K562 (cell line): ENCODE data around the gene KIF6. TPM values are rescaled to one million over a fixed set of nuclear protein-coding genes. Genes with fewer than 3 reads are reported as not detected.

ENCODE experiments used
- ATAC-seq: fragments of 200-7000 bp; cut with Tn5 transposase; 3 replicates; pipeline ENCODE4 v1.9.1; 2020; ENCODE audit warnings: moderate library complexity
- BruUV-seq: library from RNA; stranded (reverse); fragments of 400-500 nt; replicated peaks from 2 replicates; lab custom pipeline; 2021; lab: Mats Ljungman, UMichigan
- CTCF ChIA-PET: fragments of 300-600 bp; formaldehyde crosslinking; extraction: SDS; loops from one replicate; lab custom pipeline; 2021; ENCODE audit warnings: low intra/inter-chr PET ratio; lab: Yijun Ruan, JAX
- POLR2A ChIA-PET: fragments of 300-600, 350-650 bp; sonication (Branson Sonifier 250); formaldehyde crosslinking; extraction: SDS; loops from one replicate; lab custom pipeline; 2021; ENCODE audit warnings: antibody characterized with exemption, inconsistent platforms; lab: Yijun Ruan, JAX
- DNase-seq, 4 experiments: peaks; one replicate each; pipeline versions ENCODE4 v3.0.0 to v3.0.0-alpha.2; 2011 to 2018; ENCODE audit warnings: low spot score in 3 of 4, mixed read lengths in 3 of 4; ENCODE audit errors: extremely low read depth in 1 of 4
- FAIRE-seq: peaks from 2 replicates; lab custom pipeline; 2011; peaks lifted over from hg19 to GRCh38; lab: Jason Lieb, UNC
- H2AFZ ChIP-seq: 2 replicates; pipeline ENCODE4 v1.6.0; 2011; ENCODE audit warnings: low read depth, low read length, control low read depth, inconsistent platforms
- H3K27ac ChIP-seq: fragments of 200-600 bp; 3 replicates; pipeline ENCODE4 v1.8.0; 2011; ENCODE audit warnings: low read depth, mild to moderate bottlenecking, control low read depth, inconsistent platforms, low read length, moderate library complexity, mixed read lengths; ENCODE audit errors: extremely low read depth
- H3K27me3 ChIP-seq, 2 experiments: fragments of 300-600 bp in 1 of 2; 2 replicates in 1 of 2; 3 replicates in 1 of 2; pipeline versions ENCODE4 v1.6.0 to v1.8.0; 2011; ENCODE audit warnings: inconsistent platforms in 2 of 2, low read length in 2 of 2, mild to moderate bottlenecking in 1 of 2, mixed read lengths in 1 of 2, moderate library complexity in 1 of 2; ENCODE audit not compliant: control insufficient read depth in 2 of 2, insufficient read depth in 2 of 2
- H3K36me3 ChIP-seq: fragments of 300-600 bp; 3 replicates; pipeline ENCODE4 v1.8.0; 2011; ENCODE audit warnings: mild to moderate bottlenecking, low read length, inconsistent platforms; ENCODE audit not compliant: control insufficient read depth, insufficient read depth
- H3K4me1 ChIP-seq, 2 experiments: fragments of 200-600 bp in 1 of 2; replicated peaks in 1 of 2; 2 replicates in 1 of 2; 3 replicates in 1 of 2; pipeline versions ENCODE4 v1.5.1 to v1.8.0; 2011; ENCODE audit warnings: inconsistent platforms in 2 of 2, low read length in 2 of 2, mild to moderate bottlenecking in 1 of 2, mixed read lengths in 1 of 2, moderate library complexity in 1 of 2; ENCODE audit not compliant: control insufficient read depth in 2 of 2, insufficient read depth in 2 of 2
- H3K4me2 ChIP-seq: 2 replicates; pipeline ENCODE4 v1.6.1; 2011; ENCODE audit warnings: low read length, control low read depth, inconsistent platforms, mixed read lengths; ENCODE audit not compliant: insufficient read depth
- H3K4me3 ChIP-seq: fragments of 200-600 bp; sonication (generic), shearing (Covaris generic); 2 replicates; pipeline ENCODE4 v1.5.1; 2016; ENCODE audit warnings: control low read depth, inconsistent platforms
- H3K79me2 ChIP-seq: fragments of 200-600 bp; 3 replicates; pipeline ENCODE4 v1.8.0; 2011; ENCODE audit warnings: low read length, inconsistent platforms; ENCODE audit not compliant: control insufficient read depth, insufficient read depth
- H3K9ac ChIP-seq, 2 experiments: 2 replicates each; pipeline versions ENCODE4 v1.6.0 to v1.6.1; 2011; ENCODE audit warnings: low read depth in 2 of 2, low read length in 2 of 2, control low read depth in 1 of 2, inconsistent platforms in 1 of 2, mild to moderate bottlenecking in 1 of 2, mixed read lengths in 1 of 2; ENCODE audit not compliant: insufficient read depth in 1 of 2
- H3K9me1 ChIP-seq: one replicate; pipeline ENCODE4 v1.6.0; 2011; ENCODE audit warnings: inconsistent platforms, mild to moderate bottlenecking, low read length, moderate library complexity; ENCODE audit not compliant: control insufficient read depth, insufficient read depth
- H3K9me3 ChIP-seq: replicated peaks from 2 replicates; pipeline ENCODE4 v1.5.1; 2011; ENCODE audit warnings: low read depth, low read length, inconsistent platforms; ENCODE audit not compliant: control insufficient read depth, insufficient read depth
- H4K20me1 ChIP-seq: replicated peaks from 2 replicates; pipeline ENCODE4 v1.6.1; 2011; ENCODE audit warnings: low read length, inconsistent platforms, mixed read lengths; ENCODE audit not compliant: control insufficient read depth, insufficient read depth
- CHD4 ChIP-seq: fragments of 200-600 bp; sonication (generic); IDR thresholded peaks from 3 replicates; pipeline ENCODE4 v1.6.1; 2012; ENCODE audit warnings: low read depth, mild to moderate bottlenecking, mixed read lengths, low read length, inconsistent platforms; ENCODE audit not compliant: insufficient read depth, insufficient replicate concordance, poor library complexity, severe bottlenecking
- DNMT1 ChIP-seq: fragments of 450-650 bp; IDR thresholded peaks from 2 replicates; pipeline ENCODE4 v1.6.1; 2016; ENCODE audit warnings: antibody characterized with exemption, mild to moderate bottlenecking
- EWSR1 ChIP-seq: fragments of 450-650 bp; IDR thresholded peaks from 2 replicates; pipeline ENCODE4 v1.6.1; 2018; ENCODE audit warnings: borderline replicate concordance, mild to moderate bottlenecking, low read depth, moderate library complexity; ENCODE audit not compliant: partially characterized antibody
- HDAC8 ChIP-seq: fragments of 450-650 bp; IDR thresholded peaks from 2 replicates; pipeline ENCODE4 v1.6.1; 2016; ENCODE audit warnings: mild to moderate bottlenecking, missing genetic modification characterization, moderate library complexity, missing compliant biosample characterization
- JUN ChIP-seq, 2 experiments: sonication (generic) in 1 of 2; formaldehyde crosslinking in 1 of 2; IDR thresholded peaks; 2 replicates each; pipeline versions ENCODE4 v1.6.1 to v1.8.0; 2012 to 2022; ENCODE audit warnings: borderline replicate concordance in 2 of 2, mild to moderate bottlenecking in 2 of 2, improper control_type of control experiment in 1 of 2, low read depth in 1 of 2, low read length in 1 of 2, missing genetic modification reagents in 1 of 2
- KDM4B ChIP-seq, 2 experiments: fragments of 450-650 bp in 1 of 2; sonication (generic) in 1 of 2; IDR thresholded peaks; 2 replicates each; pipeline ENCODE4 v1.6.1; 2016 to 2017; ENCODE audit warnings: borderline replicate concordance in 2 of 2, antibody characterized with exemption in 1 of 2, low read depth in 1 of 2, mild to moderate bottlenecking in 1 of 2
- NCOA1 ChIP-seq: fragments of 450-650 bp; IDR thresholded peaks from 2 replicates; pipeline ENCODE4 v1.6.1; 2016; ENCODE audit warnings: low read depth
- RBM25 ChIP-seq: fragments of 200-400 bp; formaldehyde crosslinking; IDR thresholded peaks from 2 replicates; pipeline ENCODE4 v1.6.1; 2018; ENCODE audit warnings: low read length, low read depth, moderate library complexity; ENCODE audit not compliant: severe bottlenecking
- TAL1 ChIP-seq: fragments of 450-650 bp; IDR thresholded peaks from 2 replicates; pipeline ENCODE4 v1.6.1; 2016; ENCODE audit warnings: mild to moderate bottlenecking
- TCF7L2 ChIP-seq: fragments of 150-350 bp; IDR thresholded peaks from 2 replicates; pipeline ENCODE4 v1.6.1; 2016; ENCODE audit warnings: low read depth, mild to moderate bottlenecking, low read length, moderate library complexity
- TOE1 ChIP-seq, 2 experiments: fragments of 450-650 bp in 1 of 2; sonication (generic) in 1 of 2; formaldehyde crosslinking in 1 of 2; IDR thresholded peaks; 2 replicates each; pipeline versions ENCODE4 v1.7.1 to v1.8.0; 2016 to 2022; ENCODE audit warnings: borderline replicate concordance in 2 of 2, mild to moderate bottlenecking in 2 of 2, antibody characterized with exemption in 1 of 2, inconsistent platforms in 1 of 2, low read depth in 1 of 2, missing genetic modification reagents in 1 of 2, moderate library complexity in 1 of 2
- ZC3H11A ChIP-seq: IDR thresholded peaks from 2 replicates; pipeline ENCODE4 v1.6.1; 2012; ENCODE audit warnings: low read depth, low read length, improper control_type of control experiment
- ZFPM2 ChIP-seq: fragments of 250-450 bp; sonication (Bioruptor Pico); IDR thresholded peaks from 2 replicates; pipeline ENCODE4 v1.5.1; 2022; ENCODE audit warnings: mild to moderate bottlenecking
- ZNF121 ChIP-seq: sonication (generic); formaldehyde crosslinking; conservative IDR thresholded peaks from 2 replicates; pipeline ENCODE4 v1.8.0; 2022; ENCODE audit warnings: missing genetic modification reagents
- ZNF668 ChIP-seq: fragments of 250-450 bp; sonication (Bioruptor Pico); IDR thresholded peaks from 2 replicates; pipeline ENCODE4 v1.8.0; 2022; ENCODE audit warnings: mild to moderate bottlenecking, inconsistent platforms
- WGBS: fragments of 100-300 bp; shearing (Covaris generic); methylation state at CpG from one replicate; pipeline ENCODE4 v1.1.6; 2016; ENCODE audit warnings: low coverage, mixed read lengths; ENCODE audit not compliant: insufficient coverage; ENCODE audit errors: missing lambda C conversion rate; 5-methylcytosine and 5-hydroxymethylcytosine counted together
- in situ Hi-C: fragments of 300-500 bp; cut with MboI; formaldehyde crosslinking; loops from 4 replicates; pipeline ENCODE4 v1.15.0; 2018; ENCODE audit warnings: inconsistent platforms, mixed read lengths
- intact Hi-C: fragments of 100-400 bp; cut with micrococcal nuclease; formaldehyde crosslinking; loops from 2 replicates; pipeline ENCODE4 v1.14.2; 2022
- polyA plus RNA-seq, 8 experiments: library from polyadenylated mRNA; depleted of rRNA in 4 of 8; stranded (reverse) in 5 of 8; unstranded in 3 of 8; fragments of >200 nt; fragmentation: Nextera tagmentation in 2 of 8; fragmentation: Illumina TruSeq in 1 of 8; extraction: Ambion mirVana in 2 of 8; extraction: Trizol in 1 of 8; gene quantifications; 2 replicates each; pipeline versions ENCODE4 v1.2.1 to v1.2.3, GENCODE V29; 2011 to 2014; ENCODE audit warnings: inconsistent platforms in 1 of 8, missing spikeins in 1 of 8
- total RNA-seq, 7 experiments: library from RNA; depleted of rRNA in 6 of 7; stranded (reverse); fragments of >200 nt in 6 of 7; fragmentation: Illumina TruSeq in 2 of 7; extraction: Trizol in 2 of 7; gene quantifications; 2 replicates each; pipeline versions ENCODE4 v1.2.1 to v1.2.3, GENCODE V29; 2011 to 2021; ENCODE audit warnings: low replicate concordance in 1 of 7
- TF ChIP-seq, protein P1 (sequence below): IDR thresholded peaks from 2 replicates; pipeline ENCODE4 v1.6.1; 2014; ENCODE audit warnings: antibody characterized with exemption

Gene KIF6
- total and polyA plus RNA-seq, 9 of the 15 experiments (the other 6 are each of a cell fraction or from before 2014, with no cell fraction given): not detected

DNA sequence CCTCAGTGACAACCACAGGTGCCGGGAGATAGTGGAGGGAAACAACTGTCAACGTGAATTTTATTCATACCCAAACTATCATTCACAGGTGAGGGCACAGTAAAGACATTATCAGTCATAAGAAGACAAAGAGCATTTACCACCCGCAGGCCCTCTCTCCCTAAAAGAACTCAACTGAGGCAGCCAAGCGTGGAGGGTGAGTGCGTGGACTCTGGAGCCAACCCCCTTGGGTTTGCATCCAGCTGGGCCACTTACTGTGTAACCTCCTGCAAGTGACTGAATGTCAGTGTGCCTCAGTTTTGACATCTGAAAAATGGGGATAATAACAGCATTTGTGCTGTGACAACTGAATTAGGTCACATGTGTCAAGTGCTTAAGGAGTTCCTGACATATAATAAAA is 332.1 kb downstream of the KIF6 start:
- no peak for DNase-seq

DNA sequence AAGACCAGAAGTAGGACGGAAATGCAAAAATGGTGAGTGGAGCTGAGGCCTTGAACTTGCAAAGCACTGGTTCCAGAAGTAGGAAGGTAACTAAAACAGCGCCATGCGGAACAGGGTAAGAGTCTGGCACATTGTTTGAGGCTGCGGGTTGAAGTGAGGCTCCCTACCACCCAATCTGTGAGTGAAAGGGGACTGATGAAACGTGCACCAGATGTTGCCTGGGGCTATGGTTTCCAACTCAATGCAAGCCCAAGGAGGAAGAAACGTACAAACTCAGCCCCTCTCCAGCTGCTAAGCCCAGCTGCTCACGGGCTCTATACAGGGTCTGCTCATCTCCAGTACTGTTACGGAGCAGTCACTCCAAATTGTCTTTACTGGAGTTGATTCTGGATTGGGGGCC is 334.0 kb downstream of the KIF6 start:
- in situ Hi-C loops: no loop called here
- no peak for ATAC-seq
- H3K36me3 ChIP-seq: no peaks in the 10 kb centered on the region
- 2% methylated on average over 8 of the region's 8 CpGs for WGBS
- H3K4me1 ChIP-seq: no peaks in the 10 kb centered on the region
- BruUV-seq: no TSS peak
- no peak overlapping the region for H3K27ac ChIP-seq
- no peaks in the 10 kb centered on the region for H4K20me1 ChIP-seq
- intact Hi-C loops: no loop called here
- no peak for FAIRE-seq
- H3K27me3 ChIP-seq: peaks cover 0 to 18% of the 10 kb centered on the region in 2 experiments; a peak in 4 of 5 replicates
- no peak for DNase-seq
- POLR2A ChIA-PET: no interaction called here
- H3K4me3 ChIP-seq: no peak overlapping the region
- no peak overlapping the region for H3K4me2 ChIP-seq
- H3K9me3 ChIP-seq: no peaks in the 10 kb centered on the region
- H3K9ac ChIP-seq: no peak overlapping the region
- H2AFZ ChIP-seq: no peak overlapping the region
- no peaks in the 10 kb centered on the region for H3K79me2 ChIP-seq
- H3K9me1 ChIP-seq: no peaks in the 10 kb centered on the region
- CTCF ChIA-PET: no interaction called here
- TF ChIP-seq ZC3H11A (no peak), HDAC8 (tag) (no peak), KDM4B (IDR thresholded peaks at IDR 0.05; ENCODE audit: borderline replicate concordance in 2 of 2, low read depth in 1 of 2) (no peak), TAL1 (no peak), DNMT1 (no peak), ZNF668 (CRISPR knock-in tag) (no peak), ZNF121 (CRISPR knock-in tag) (no peak), ZFPM2 (CRISPR knock-in tag) (no peak), JUN (IDR thresholded peaks at IDR 0.05; ENCODE audit: borderline replicate concordance, low read depth, low read length) (no peak), JUN (CRISPR knock-in tag; IDR thresholded peaks at IDR 0.05; ENCODE audit: borderline replicate concordance) (no peak), TOE1 (IDR thresholded peaks at IDR 0.05; ENCODE audit: borderline replicate concordance) (no peak), TOE1 (CRISPR knock-in tag; IDR thresholded peaks at IDR 0.05; ENCODE audit: borderline replicate concordance, low read depth) (no peak), EWSR1 (no peak), CHD4 (no peak), NCOA1 (no peak)
- TF ChIP-seq, protein P1, sequence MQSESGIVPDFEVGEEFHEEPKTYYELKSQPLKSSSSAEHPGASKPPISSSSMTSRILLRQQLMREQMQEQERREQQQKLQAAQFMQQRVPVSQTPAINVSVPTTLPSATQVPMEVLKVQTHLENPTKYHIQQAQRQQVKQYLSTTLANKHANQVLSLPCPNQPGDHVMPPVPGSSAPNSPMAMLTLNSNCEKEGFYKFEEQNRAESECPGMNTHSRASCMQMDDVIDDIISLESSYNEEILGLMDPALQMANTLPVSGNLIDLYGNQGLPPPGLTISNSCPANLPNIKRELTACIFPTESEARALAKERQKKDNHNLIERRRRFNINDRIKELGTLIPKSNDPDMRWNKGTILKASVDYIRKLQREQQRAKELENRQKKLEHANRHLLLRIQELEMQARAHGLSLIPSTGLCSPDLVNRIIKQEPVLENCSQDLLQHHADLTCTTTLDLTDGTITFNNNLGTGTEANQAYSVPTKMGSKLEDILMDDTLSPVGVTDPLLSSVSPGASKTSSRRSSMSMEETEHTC: no peak

More for the DNA sequence above, 332.1 kb downstream of the KIF6 start:
- H3K36me3 ChIP-seq: no peaks in the 10 kb centered on the region
- 1% methylated on average over 5 of the region's 5 CpGs for WGBS
- ChIA-PET CTCF (no interaction called here), POLR2A (no interaction called here)
- no peak for ATAC-seq
- no peak overlapping the region for H3K4me2 ChIP-seq
- in situ Hi-C loops (no loop called here), intact Hi-C loops (no loop called here)
- H4K20me1 ChIP-seq: no peaks in the 10 kb centered on the region
- no peaks in the 10 kb centered on the region for H3K79me2 ChIP-seq
- peaks cover 0 to 19% of the 10 kb centered on the region in 2 experiments; a peak in 4 of 5 replicates for H3K27me3 ChIP-seq
- BruUV-seq: no TSS peak
- no peak overlapping the region for H3K27ac ChIP-seq
- H3K9me1 ChIP-seq: no peaks in the 10 kb centered on the region
- H3K4me3 ChIP-seq: no peak overlapping the region
- H3K9me3 ChIP-seq: no peaks in the 10 kb centered on the region
- no peak for TF ChIP-seq TCF7L2
- peak; percentile 76 for TF ChIP-seq RBM25
- H3K9ac ChIP-seq: no peak overlapping the region
- FAIRE-seq: no peak
- H3K4me1 ChIP-seq: no peaks in the 10 kb centered on the region
- no peak overlapping the region for H2AFZ ChIP-seq
